Osteocyte (in vitro differentiated cells): ENCODE measurements around the gene LYVE1. TPM values are rescaled to one million over a fixed set of nuclear protein-coding genes. Genes with fewer than 3 reads are reported as not detected.

Experiments
- DNase-seq: peaks from one replicate; pipeline ENCODE4 v3.0.0; 2021; ENCODE audit warnings: mixed read lengths; ENCODE audit not compliant: unreplicated experiment; ENCODE audit errors: extremely low spot score
- H3K27ac Mint-ChIP-seq: one replicate; pipeline ENCODE4 v1.8.0; 2021; ENCODE audit warnings: mild to moderate bottlenecking, mixed read lengths; ENCODE audit not compliant: unreplicated experiment
- H3K27me3 Mint-ChIP-seq: one replicate; pipeline ENCODE4 v1.8.0; 2021; ENCODE audit warnings: mixed read lengths; ENCODE audit not compliant: unreplicated experiment
- H3K36me3 Mint-ChIP-seq: one replicate; pipeline ENCODE4 v1.8.0; 2021; ENCODE audit warnings: mixed read lengths; ENCODE audit not compliant: unreplicated experiment
- H3K4me1 Mint-ChIP-seq: one replicate; pipeline ENCODE4 v1.8.0; 2021; ENCODE audit warnings: mixed read lengths; ENCODE audit not compliant: unreplicated experiment
- H3K4me3 Mint-ChIP-seq: one replicate; pipeline ENCODE4 v1.8.0; 2021; ENCODE audit warnings: mild to moderate bottlenecking, moderate library complexity, mixed read lengths; ENCODE audit not compliant: unreplicated experiment
- H3K9me3 Mint-ChIP-seq: one replicate; pipeline ENCODE4 v1.8.0; 2021; ENCODE audit warnings: mixed read lengths; ENCODE audit not compliant: unreplicated experiment
- CTCF ChIP-seq: fragments of 200-600 bp; sonication (generic); IDR thresholded peaks from 2 replicates; pipeline ENCODE4 v1.5.0; 2021; ENCODE audit warnings: antibody characterized with exemption, mild to moderate bottlenecking, moderate library complexity
- total RNA-seq: library from RNA; stranded (reverse); gene quantifications from 2 replicates; pipeline ENCODE4 v1.2.1, GENCODE V29; 2021

Gene LYVE1
- total RNA-seq, 1 donor from 2014 or later: 1.5 TPM

- H3K27me3 Mint-ChIP-seq: no peaks in the 10 kb centered on the region
- DNase-seq: no peak
- TF ChIP-seq CTCF: no peak
- no peaks in the 10 kb centered on the region for H3K9me3 Mint-ChIP-seq
- peak overlapping the region; percentile 84 for H3K27ac Mint-ChIP-seq
- H3K4me3 Mint-ChIP-seq: no peak overlapping the region
- peaks cover 66% of the 10 kb centered on the region for H3K4me1 Mint-ChIP-seq
- peaks cover 5% of the 10 kb centered on the region for H3K36me3 Mint-ChIP-seq
These were observed 18.9 kb upstream of the LYVE1 start for GRCh38 chr11:10587388-10587787.

GRCh38 chr11:10584071-10584501 is 15.6 kb upstream of the LYVE1 start:
- Mint-ChIP-seq H3K4me3 (no peak overlapping the region), H3K27ac (peak overlapping the region; percentile 81), H3K9me3 (no peaks in the 10 kb centered on the region), H3K4me1 (peaks cover 44% of the 10 kb centered on the region), H3K36me3 (peaks cover 12% of the 10 kb centered on the region), H3K27me3 (no peaks in the 10 kb centered on the region)
- DNase-seq: no peak
- no peak for TF ChIP-seq CTCF

- Mint-ChIP-seq H3K9me3 (no peaks in the 10 kb centered on the region), H3K27me3 (no peaks in the 10 kb centered on the region), H3K4me1 (peaks cover 29% of the 10 kb centered on the region), H3K4me3 (no peak overlapping the region), H3K36me3 (peaks cover 26% of the 10 kb centered on the region), H3K27ac (no peak overlapping the region)
- DNase-seq: no peak
- TF ChIP-seq CTCF: no peak
These were observed 13.1 kb upstream of the LYVE1 start for GRCh38 chr11:10581481-10582019.

- no peak overlapping the region for H3K4me3 Mint-ChIP-seq
- DNase-seq: no peak
- no peak overlapping the region for H3K27ac Mint-ChIP-seq
- H3K9me3 Mint-ChIP-seq: no peaks in the 10 kb centered on the region
- H3K36me3 Mint-ChIP-seq: peaks cover 33% of the 10 kb centered on the region
- no peaks in the 10 kb centered on the region for H3K27me3 Mint-ChIP-seq
- peaks cover 22% of the 10 kb centered on the region for H3K4me1 Mint-ChIP-seq
- no peak for TF ChIP-seq CTCF
These were observed 12.2 kb upstream of the LYVE1 start for GRCh38 chr11:10580623-10581022.

GRCh38 chr11:10579700-10580099 is 11.2 kb upstream of the LYVE1 start:
- Mint-ChIP-seq H3K9me3 (no peaks in the 10 kb centered on the region), H3K36me3 (peaks cover 37% of the 10 kb centered on the region), H3K27me3 (no peaks in the 10 kb centered on the region), H3K4me1 (peaks cover 20% of the 10 kb centered on the region), H3K4me3 (no peak overlapping the region), H3K27ac (no peak overlapping the region)
- TF ChIP-seq CTCF: no peak
- DNase-seq: no peak
